Activated T-helper 17 cell treated with anti-CD3 and anti-CD28 coated beads, Interleukin-2, amount 50 U/mL, for 72 hours (primary cell): Measurements from ENCODE around the gene MMP1. TPM values are rescaled to one million over a fixed set of nuclear protein-coding genes. Genes with fewer than 3 reads are reported as not detected.
A peak's percentile ranks its signal among the peaks of the same experiment; 100 is the strongest.

Source experiments
- ATAC-seq: fragments of 150-1000 bp; cut with Tn5 transposase; replicated peaks from 2 replicates; pipeline ENCODE4 v1.10.0; 2021; ENCODE audit warnings: mild to moderate bottlenecking, moderate library complexity
- H3K27ac Mint-ChIP-seq: one replicate; pipeline ENCODE4 v1.8.0; 2022; ENCODE audit warnings: mixed read lengths
- H3K27me3 Mint-ChIP-seq: one replicate; pipeline ENCODE4 v1.8.0; 2022; ENCODE audit warnings: mixed read lengths
- H3K36me3 Mint-ChIP-seq: one replicate; pipeline ENCODE4 v1.8.0; 2022; ENCODE audit warnings: low read depth, mild to moderate bottlenecking, mixed read lengths
- H3K4me1 Mint-ChIP-seq: one replicate; pipeline ENCODE4 v1.8.0; 2022; ENCODE audit warnings: mixed read lengths
- H3K4me3 Mint-ChIP-seq: one replicate; pipeline ENCODE4 v1.8.0; 2022; ENCODE audit warnings: mild to moderate bottlenecking, mixed read lengths
- H3K9me3 Mint-ChIP-seq: one replicate; pipeline ENCODE4 v1.8.0; 2022; ENCODE audit warnings: mixed read lengths
- total RNA-seq, 2 donors: library from RNA; stranded (reverse); gene quantifications; one replicate each; pipeline ENCODE4 v1.2.3, GENCODE V29; 2022

The MMP1 gene
- total RNA-seq, 2 donors from 2014 or later = not detected

DNA sequence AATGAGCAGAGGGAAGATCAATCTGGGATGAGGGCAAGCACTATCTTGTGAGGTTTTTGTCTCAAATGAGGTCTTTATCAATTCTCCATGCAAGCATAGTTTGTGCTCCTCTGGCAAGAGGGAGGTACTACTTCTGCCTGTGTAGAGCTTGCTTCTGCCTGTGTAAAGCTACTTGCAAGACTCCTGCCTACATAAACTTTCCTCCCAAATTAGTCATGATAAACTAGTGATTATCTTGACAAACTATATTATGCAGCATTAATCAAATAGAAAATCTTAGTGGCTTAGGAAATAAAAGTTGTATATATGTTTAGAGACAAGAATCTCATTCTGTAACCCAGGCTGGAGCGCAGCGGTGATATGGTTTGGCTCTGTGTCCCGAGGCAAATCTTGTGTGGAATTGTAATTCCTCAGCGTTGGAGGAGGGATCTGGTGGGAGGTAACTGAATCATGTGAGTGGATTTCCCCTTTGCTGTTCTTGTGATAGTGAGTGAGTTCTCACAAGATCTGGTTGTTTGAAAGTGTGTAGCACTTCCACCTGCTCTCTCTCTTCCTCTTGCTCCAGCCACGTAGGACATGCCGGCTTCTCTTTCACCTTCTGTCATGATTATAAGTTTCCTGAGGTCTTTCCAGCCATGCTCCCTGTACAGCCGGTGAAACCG lies 9.5 kb downstream of the MMP1 start:
- H3K27me3 Mint-ChIP-seq = no peaks in the 10 kb centered on the region
- no peaks in the 10 kb centered on the region for H3K4me1 Mint-ChIP-seq
- H3K9me3 Mint-ChIP-seq = no peaks in the 10 kb centered on the region
- ATAC-seq = no peak
- H3K27ac Mint-ChIP-seq = no peak overlapping the region
- H3K36me3 Mint-ChIP-seq = no peaks in the 10 kb centered on the region
- no peak overlapping the region for H3K4me3 Mint-ChIP-seq

DNA sequence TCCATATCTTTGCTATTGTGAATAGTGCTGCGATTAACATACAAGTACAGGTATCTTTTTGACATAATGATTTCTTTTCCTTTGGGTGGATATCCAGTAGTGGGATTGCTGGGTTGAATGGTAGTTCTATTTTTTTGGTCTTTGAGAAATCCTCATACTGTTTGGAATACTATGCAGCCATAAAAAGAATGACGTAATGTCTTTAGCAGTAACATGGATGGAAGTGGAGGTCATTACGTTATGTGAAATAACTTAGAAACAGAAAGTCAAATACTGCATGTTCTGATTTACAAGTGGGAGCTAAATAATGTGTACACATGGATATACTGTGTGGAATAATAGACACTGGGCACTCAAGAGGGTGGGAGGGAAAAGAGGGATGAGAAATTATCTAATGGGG lies 13.6 kb downstream of the MMP1 start:
- Mint-ChIP-seq H3K4me1 (no peaks in the 10 kb centered on the region), H3K27ac (no peak overlapping the region), H3K27me3 (peaks cover 16% of the 10 kb centered on the region), H3K4me3 (no peak overlapping the region), H3K9me3 (no peaks in the 10 kb centered on the region), H3K36me3 (no peaks in the 10 kb centered on the region)
- no peak for ATAC-seq

DNA sequence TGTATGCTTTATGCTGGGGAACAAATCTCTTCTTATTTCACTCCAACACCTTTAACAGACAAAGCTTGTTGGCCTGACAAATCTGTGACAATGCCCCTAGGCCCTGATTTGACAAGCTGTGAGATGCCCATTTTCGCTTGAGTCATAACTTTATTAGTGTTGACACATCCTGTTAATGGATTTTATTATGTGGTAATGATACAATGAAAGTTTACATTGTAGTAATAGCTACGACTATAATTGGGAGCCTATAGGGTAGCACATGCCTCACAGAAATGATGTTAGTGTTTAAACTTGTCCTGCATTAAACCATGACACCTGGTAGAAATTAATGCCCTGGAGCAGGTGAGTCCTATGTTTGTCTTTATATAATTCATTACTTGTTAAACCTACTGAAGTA lies 14.2 kb downstream of the MMP1 start:
- Mint-ChIP-seq H3K4me1 (no peaks in the 10 kb centered on the region), H3K4me3 (no peak overlapping the region), H3K27ac (no peak overlapping the region), H3K27me3 (peaks cover 16% of the 10 kb centered on the region), H3K9me3 (no peaks in the 10 kb centered on the region), H3K36me3 (no peaks in the 10 kb centered on the region)
- ATAC-seq = no peak

DNA sequence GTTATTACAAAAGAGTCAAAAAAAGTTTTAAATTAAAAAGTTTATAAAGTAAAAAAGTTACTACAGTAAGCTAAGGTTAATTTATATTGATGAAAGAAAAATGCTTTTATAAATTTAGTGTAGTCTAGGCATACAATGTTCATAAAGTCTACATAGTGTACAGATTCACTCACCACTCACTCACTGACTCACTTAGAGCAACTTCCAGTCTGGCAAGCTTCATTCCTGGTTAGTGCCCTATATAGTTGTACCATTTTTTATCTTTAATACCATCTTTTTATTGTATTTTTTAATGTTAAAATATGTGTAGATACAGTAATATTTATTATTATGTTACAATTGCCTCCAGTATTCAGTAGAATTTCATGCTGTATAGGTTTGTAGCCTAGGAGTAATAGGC lies 14.9 kb downstream of the MMP1 start:
- no peak overlapping the region for H3K4me3 Mint-ChIP-seq
- H3K4me1 Mint-ChIP-seq = no peaks in the 10 kb centered on the region
- no peak for ATAC-seq
- no peak overlapping the region for H3K27ac Mint-ChIP-seq
- peaks cover 16% of the 10 kb centered on the region for H3K27me3 Mint-ChIP-seq
- no peaks in the 10 kb centered on the region for H3K36me3 Mint-ChIP-seq
- H3K9me3 Mint-ChIP-seq = no peaks in the 10 kb centered on the region

DNA sequence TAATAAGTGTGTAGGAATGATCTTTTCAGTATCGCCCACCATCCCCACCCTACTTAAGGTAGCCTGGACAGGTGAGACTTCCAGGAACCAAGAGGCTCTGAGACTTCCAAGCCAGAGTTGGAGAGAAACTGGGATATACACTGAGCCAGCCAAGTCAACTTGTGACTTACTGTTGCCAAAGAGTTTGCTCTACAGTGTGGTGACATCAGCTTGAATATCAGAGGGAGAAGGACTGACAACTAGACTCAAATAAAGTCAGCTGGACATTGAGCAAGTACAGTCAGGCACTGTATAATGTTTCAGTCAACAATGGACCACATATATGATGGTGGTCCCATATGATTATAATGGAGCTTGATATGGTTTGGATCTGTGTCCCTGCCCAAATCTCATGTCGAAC lies 16.3 kb downstream of the MMP1 start:
- no peak overlapping the region for H3K27ac Mint-ChIP-seq
- no peak overlapping the region for H3K4me3 Mint-ChIP-seq
- no peaks in the 10 kb centered on the region for H3K36me3 Mint-ChIP-seq
- H3K4me1 Mint-ChIP-seq = no peaks in the 10 kb centered on the region
- H3K9me3 Mint-ChIP-seq = no peaks in the 10 kb centered on the region
- H3K27me3 Mint-ChIP-seq = peaks cover 16% of the 10 kb centered on the region
- ATAC-seq = no peak

DNA sequence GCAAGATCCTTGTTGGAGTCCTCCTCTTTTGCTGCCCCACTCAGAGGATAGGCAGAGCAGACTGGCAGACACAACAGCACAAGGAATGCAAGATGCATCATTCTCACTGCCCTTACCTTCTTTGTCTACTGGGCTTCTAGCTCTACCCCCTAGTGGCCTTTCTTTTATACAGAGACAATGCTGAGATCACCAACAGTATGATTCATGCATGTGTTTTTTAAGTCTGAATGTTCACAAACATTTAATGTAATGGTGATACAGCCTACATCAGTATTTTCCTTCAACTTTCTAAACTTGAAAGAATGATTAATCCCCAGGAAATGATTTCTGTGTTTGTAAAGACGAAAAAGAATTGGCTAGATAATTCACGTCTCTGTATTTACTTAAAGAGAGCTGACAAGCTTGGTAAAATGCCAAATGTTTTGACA lies 17.5 kb downstream of the MMP1 start, which contains the start of gene MMP10:
MMP10 (minus strand) TSS at position 138 of the 428 bp plus-strand sequence; CDS start at position 101, 37 bp downstream.
- Mint-ChIP-seq H3K9me3 (no peaks in the 10 kb centered on the region), H3K4me3 (no peak within 1 kb of the TSS), H3K36me3 (no peaks in the 10 kb centered on the region), H3K27ac (no peak within 1 kb of the TSS), H3K27me3 (peaks cover 16% of the 10 kb centered on the region), H3K4me1 (no peaks in the 10 kb centered on the region)
- ATAC-seq = peak; percentile 29

DNA sequence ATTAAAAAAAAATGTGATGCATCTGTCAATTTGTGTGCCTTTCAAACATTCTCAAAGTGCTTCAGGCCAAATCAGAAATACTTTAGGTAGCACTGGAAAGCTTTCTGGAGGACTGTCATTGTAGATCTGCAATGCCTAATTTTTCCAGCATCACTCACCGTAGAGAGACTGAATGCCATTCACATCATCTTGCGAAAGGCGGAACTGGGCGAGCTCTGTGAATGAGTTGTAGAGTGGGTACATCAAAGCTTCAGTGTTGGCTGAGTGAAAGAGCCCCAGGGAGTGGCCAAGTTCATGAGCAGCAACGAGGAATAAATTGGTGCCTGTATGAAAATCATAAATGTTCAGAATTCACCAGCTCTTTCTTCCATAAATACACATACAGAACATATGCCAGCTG lies 21.5 kb downstream of the MMP1 start:
- no peaks in the 10 kb centered on the region for H3K36me3 Mint-ChIP-seq
- peaks cover 16% of the 10 kb centered on the region for H3K27me3 Mint-ChIP-seq
- no peaks in the 10 kb centered on the region for H3K4me1 Mint-ChIP-seq
- H3K27ac Mint-ChIP-seq = no peak overlapping the region
- no peak for ATAC-seq
- H3K4me3 Mint-ChIP-seq = no peak overlapping the region
- H3K9me3 Mint-ChIP-seq = no peaks in the 10 kb centered on the region

DNA sequence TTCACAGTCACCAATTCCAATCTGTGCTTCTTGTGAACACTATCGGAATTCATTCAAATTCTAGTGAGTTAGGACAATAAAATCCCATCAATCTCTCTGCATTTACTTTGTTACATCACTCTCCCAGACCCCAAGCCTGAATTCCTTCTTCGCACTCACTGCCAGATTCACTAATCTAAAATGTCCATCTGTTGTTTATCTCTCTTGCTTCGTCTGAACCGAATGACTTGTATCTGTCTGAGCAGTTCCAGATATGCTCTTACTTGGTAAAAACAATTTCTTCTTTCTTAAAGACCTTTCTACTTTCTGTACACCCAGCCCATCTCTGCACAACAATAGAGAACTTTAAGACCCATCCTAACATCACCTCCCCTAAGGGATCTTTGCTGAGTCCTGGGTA lies 24.6 kb downstream of the MMP1 start:
- H3K36me3 Mint-ChIP-seq = no peaks in the 10 kb centered on the region
- H3K4me3 Mint-ChIP-seq = no peak overlapping the region
- no peak for ATAC-seq
- H3K27ac Mint-ChIP-seq = no peak overlapping the region
- no peaks in the 10 kb centered on the region for H3K9me3 Mint-ChIP-seq
- H3K4me1 Mint-ChIP-seq = no peaks in the 10 kb centered on the region
- peaks cover 10% of the 10 kb centered on the region for H3K27me3 Mint-ChIP-seq

DNA sequence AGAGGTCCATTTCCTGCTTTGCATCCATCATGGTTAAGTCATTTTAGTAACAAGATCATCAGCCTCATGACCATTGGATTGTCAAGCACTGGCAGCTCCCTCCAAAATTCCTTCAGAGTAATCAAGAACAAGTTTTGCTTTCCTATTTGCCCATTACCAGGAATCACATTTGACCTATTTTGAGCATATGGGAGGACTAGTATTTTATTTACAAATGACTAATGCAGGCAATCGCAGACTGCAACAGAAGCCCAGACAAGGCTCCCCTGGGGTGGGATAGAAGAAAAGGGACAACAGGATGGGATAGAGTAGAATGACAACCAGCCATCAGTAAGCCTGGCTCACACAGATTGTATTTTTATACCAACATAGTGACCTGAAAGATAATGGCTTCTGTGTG lies 26.6 kb downstream of the MMP1 start:
- no peaks in the 10 kb centered on the region for H3K4me1 Mint-ChIP-seq
- H3K36me3 Mint-ChIP-seq = no peaks in the 10 kb centered on the region
- peaks cover 10% of the 10 kb centered on the region for H3K27me3 Mint-ChIP-seq
- no peaks in the 10 kb centered on the region for H3K9me3 Mint-ChIP-seq
- H3K4me3 Mint-ChIP-seq = no peak overlapping the region
- no peak for ATAC-seq
- H3K27ac Mint-ChIP-seq = no peak overlapping the region

DNA sequence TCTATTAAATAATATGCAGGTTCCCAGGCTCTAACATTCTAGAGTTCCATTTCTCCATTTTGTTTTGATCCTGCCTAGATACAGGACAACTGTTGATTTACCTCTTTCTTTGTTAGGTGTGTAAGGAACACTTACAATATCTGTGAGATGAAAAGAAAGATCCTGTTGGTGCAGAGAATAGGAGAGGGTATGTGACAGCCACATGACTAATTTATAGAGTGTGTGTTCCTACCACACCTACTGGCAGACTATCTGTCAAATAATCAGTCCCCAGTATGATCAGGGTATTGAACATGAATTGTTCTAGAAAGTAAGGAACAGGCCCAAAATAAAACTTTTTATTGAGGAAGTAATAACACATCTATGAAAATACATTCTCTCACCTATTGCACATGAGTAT lies 27.8 kb downstream of the MMP1 start:
- Mint-ChIP-seq H3K27ac (no peak overlapping the region), H3K9me3 (no peaks in the 10 kb centered on the region), H3K4me3 (no peak overlapping the region), H3K27me3 (peaks cover 10% of the 10 kb centered on the region), H3K4me1 (no peaks in the 10 kb centered on the region), H3K36me3 (no peaks in the 10 kb centered on the region)
- ATAC-seq = no peak

DNA sequence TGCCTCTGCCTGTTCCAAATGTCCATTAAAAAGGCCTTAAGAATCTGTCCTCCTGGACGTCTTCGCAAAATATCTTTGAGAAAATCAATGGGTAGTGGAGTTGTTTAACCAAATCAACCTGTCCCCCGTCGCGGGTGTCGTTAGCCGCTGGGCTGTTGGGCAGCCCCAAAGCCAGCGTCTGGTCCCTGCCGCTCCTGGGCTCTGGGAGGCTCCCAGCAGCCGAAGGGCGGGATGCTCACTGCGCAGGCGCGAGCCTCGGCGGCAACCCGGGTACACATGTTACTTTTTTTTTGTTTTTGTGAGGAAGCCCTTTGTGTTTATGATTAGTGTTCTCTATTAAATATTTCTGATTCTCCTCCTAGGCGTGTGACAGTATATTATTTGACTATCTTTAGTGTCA lies 30.2 kb downstream of the MMP1 start:
- no peaks in the 10 kb centered on the region for H3K9me3 Mint-ChIP-seq
- no peak for ATAC-seq
- H3K4me1 Mint-ChIP-seq = no peaks in the 10 kb centered on the region
- H3K27ac Mint-ChIP-seq = no peak overlapping the region
- peaks cover 9% of the 10 kb centered on the region for H3K27me3 Mint-ChIP-seq
- H3K36me3 Mint-ChIP-seq = no peaks in the 10 kb centered on the region
- no peak overlapping the region for H3K4me3 Mint-ChIP-seq

DNA sequence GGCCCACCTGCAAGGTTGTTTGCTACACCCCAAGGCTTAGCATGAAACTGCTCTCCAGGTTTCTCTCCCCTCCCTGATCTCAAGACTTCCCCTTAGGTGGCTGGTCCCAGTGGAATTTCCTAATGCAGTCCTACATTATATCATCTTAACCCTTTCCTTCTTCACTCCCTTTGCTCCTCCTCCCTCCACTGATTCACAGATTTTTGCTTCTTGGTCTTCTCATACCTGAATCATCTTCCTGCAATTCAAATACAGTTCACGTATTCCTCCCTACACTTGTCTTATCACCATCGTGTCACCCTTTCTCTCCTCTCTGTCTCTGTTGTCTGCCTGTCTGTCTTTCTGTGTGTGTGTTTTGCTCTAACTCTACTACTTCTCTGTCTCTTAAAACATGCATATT lies 34.5 kb downstream of the MMP1 start:
- ATAC-seq = no peak
- Mint-ChIP-seq H3K36me3 (no peaks in the 10 kb centered on the region), H3K4me3 (no peak overlapping the region), H3K4me1 (no peaks in the 10 kb centered on the region), H3K27ac (no peak overlapping the region), H3K9me3 (no peaks in the 10 kb centered on the region), H3K27me3 (peaks cover 10% of the 10 kb centered on the region)

DNA sequence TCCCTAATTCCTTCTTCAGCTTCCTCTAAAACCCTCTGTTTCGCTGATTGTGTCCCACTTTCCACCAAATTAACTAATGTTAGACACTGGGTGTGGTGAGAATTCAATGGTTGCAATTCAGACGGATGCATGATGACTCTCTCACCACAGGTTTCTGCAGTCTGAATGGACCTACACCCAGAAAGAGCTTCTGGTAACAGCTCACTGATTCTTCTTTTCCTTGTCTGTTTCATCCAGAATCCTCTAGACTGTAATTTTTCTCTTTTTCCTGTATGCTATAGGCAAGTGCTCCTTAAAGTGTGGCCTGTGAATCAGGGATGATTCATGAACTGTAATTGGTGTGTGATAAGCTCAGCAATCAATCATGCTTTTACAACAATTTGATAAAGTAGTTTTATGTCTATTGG lies 35.6 kb downstream of the MMP1 start:
- Mint-ChIP-seq H3K4me3 (no peak overlapping the region), H3K9me3 (no peaks in the 10 kb centered on the region), H3K4me1 (no peaks in the 10 kb centered on the region), H3K27ac (no peak overlapping the region), H3K36me3 (no peaks in the 10 kb centered on the region), H3K27me3 (peaks cover 12% of the 10 kb centered on the region)
- ATAC-seq = no peak

DNA sequence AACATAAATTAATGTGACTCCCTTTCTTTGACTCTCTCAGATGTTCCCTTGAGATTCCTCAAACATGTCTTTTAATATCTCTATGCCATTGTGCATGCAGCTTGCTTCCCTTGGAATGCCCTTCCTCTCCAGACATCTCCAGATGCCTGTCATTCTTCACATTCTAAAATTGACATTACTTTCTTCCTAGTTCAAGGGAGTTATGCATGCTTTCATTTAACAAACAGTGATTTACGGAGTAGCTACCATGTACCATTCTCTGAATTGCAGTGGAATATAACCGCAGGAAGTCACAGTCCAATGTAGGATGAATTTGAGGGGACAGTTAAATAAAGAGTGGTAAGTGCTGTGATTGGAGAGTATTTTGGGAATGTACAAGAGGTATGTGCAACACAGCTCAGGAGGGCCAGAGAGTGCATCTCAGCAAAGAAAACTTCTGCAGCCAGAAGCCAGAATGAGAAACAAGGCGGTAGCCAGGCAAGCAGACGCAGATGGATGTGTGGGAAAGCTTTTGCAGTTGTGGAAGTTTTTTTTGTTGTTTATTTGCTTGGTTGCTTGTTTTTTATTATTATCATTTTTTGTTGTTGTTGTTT lies 36.2 kb downstream of the MMP1 start:
- H3K27me3 Mint-ChIP-seq = peaks cover 17% of the 10 kb centered on the region
- ATAC-seq = no peak
- H3K9me3 Mint-ChIP-seq = no peaks in the 10 kb centered on the region
- no peaks in the 10 kb centered on the region for H3K4me1 Mint-ChIP-seq
- H3K27ac Mint-ChIP-seq = no peak overlapping the region
- H3K36me3 Mint-ChIP-seq = no peaks in the 10 kb centered on the region
- no peak overlapping the region for H3K4me3 Mint-ChIP-seq

DNA sequence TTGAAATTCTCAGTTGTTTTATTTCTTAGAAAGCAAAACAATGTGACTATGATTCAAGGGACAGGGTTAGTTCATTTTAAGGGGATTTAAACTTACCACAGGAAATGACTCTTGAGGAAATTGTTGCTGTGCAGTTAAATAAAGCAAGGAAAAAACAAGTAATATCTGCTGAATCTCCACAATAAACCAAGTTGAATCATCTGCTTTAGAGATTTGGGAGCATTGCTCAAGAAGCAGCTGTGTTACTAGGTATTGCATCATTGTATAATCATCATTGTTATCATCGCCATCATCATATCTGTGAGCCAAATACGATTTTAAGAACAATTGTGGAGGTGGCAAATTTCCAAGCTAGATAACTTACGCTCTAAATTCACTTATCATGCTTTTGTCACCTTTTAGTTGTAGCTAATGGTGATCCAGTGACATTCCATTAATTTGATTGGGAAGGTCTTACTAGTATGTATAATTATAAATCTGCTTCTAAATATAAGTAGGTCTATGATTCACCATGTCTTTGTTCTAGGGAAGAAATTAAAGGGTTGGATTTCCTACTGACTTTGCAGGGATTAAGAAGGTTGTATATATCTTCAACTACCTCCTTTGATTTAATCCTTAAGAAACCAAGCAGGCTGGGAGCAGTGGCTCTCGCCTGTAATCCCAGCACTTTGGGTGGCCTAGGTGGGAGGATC lies 37.5 kb downstream of the MMP1 start:
- peak; percentile 44 for ATAC-seq
- no peak overlapping the region for H3K4me3 Mint-ChIP-seq
- no peaks in the 10 kb centered on the region for H3K9me3 Mint-ChIP-seq
- H3K27ac Mint-ChIP-seq = no peak overlapping the region
- H3K27me3 Mint-ChIP-seq = peaks cover 21% of the 10 kb centered on the region
- no peaks in the 10 kb centered on the region for H3K4me1 Mint-ChIP-seq
- no peaks in the 10 kb centered on the region for H3K36me3 Mint-ChIP-seq
